GM12878 (cell line): ENCODE data around the gene MUSK.

Experiments used
- CTCF ChIP-seq, 3 experiments: IDR thresholded peaks in 2 of 3; conservative IDR thresholded peaks in 1 of 3; 2 replicates each; pipeline ENCODE4 v1.5.1; 2011; ENCODE audit warnings: low read depth in 3 of 3, low read length in 3 of 3, mild to moderate bottlenecking in 3 of 3, control low read depth in 2 of 3, moderate library complexity in 2 of 3, inconsistent platforms in 1 of 3, mixed read lengths in 1 of 3; ENCODE audit not compliant: control insufficient read depth in 2 of 3, insufficient read depth in 1 of 3; ENCODE audit errors: extremely low read depth in 1 of 3
- RBBP5 ChIP-seq: fragments of 200-600 bp; sonication (generic); conservative IDR thresholded peaks from 2 replicates; pipeline ENCODE4 v1.6.1; 2016
- REST ChIP-seq: IDR thresholded peaks from 2 replicates; pipeline ENCODE4 v1.6.1; 2012; ENCODE audit warnings: mild to moderate bottlenecking, low read depth, low read length
- SIN3A ChIP-seq: IDR thresholded peaks from 2 replicates; pipeline ENCODE4 v1.6.1; 2012; ENCODE audit warnings: low read depth, low read length, improper control_type of control experiment

- no peak for TF ChIP-seq SIN3A
- TF ChIP-seq CTCF (IDR thresholded peaks at IDR 0.05 in 2 of 3, conservative IDR thresholded peaks at IDR 0.05 in 1 of 3; ENCODE audit: control insufficient read depth in 2 of 3, extremely low read depth in 1 of 3, insufficient read depth in 1 of 3, low read depth in 3 of 3, low read length in 3 of 3): no peak
- TF ChIP-seq REST: no peak
- no peak for TF ChIP-seq RBBP5
Measured at GRCh38 chr9:110802416-110803035, 133.9 kb downstream of the MUSK start.
